HUES64 (cell line): ENCODE results near the gene POLR3C. TPM values are rescaled to one million over a fixed set of nuclear protein-coding genes. Genes with fewer than 3 reads are reported as not detected.
"Not testable (repeated sequence)": the region's sequence is repeated elsewhere in the genome, so short reads cannot be mapped to it uniquely, and the experiment has no call there.

Experiments
- H3K27ac ChIP-seq: 2 replicates; pipeline ENCODE4 v1.7.0; 2013; ENCODE audit warnings: low read depth, low read length, inconsistent platforms
- H3K27me3 ChIP-seq: 2 replicates; pipeline ENCODE4 v1.6.1; 2013; ENCODE audit warnings: mild to moderate bottlenecking, low read length; ENCODE audit not compliant: insufficient read depth
- H3K36me3 ChIP-seq: 2 replicates; pipeline ENCODE4 v1.6.1; 2013; ENCODE audit warnings: mild to moderate bottlenecking, low read length; ENCODE audit not compliant: insufficient read depth
- H3K4me1 ChIP-seq: 2 replicates; pipeline ENCODE4 v1.6.1; 2013; ENCODE audit warnings: mild to moderate bottlenecking, low read length, moderate library complexity; ENCODE audit not compliant: insufficient read depth
- H3K4me3 ChIP-seq: 2 replicates; pipeline ENCODE4 v1.5.1; 2013; ENCODE audit warnings: mild to moderate bottlenecking, low read length, moderate library complexity
- H3K9ac ChIP-seq: 2 replicates; pipeline ENCODE4 v1.6.1; 2013; ENCODE audit warnings: mild to moderate bottlenecking, low read depth, low read length
- H3K9me3 ChIP-seq: 2 replicates; pipeline ENCODE4 v1.6.1; 2013; ENCODE audit warnings: low read depth, low read length; ENCODE audit not compliant: insufficient read depth
- WGBS: fragments of 150-250, 120-280 bp; methylation state at CpG from one replicate; pipeline ENCODE4 v1.1.7; 2013; ENCODE audit warnings: missing lambda C conversion rate; 5-methylcytosine and 5-hydroxymethylcytosine counted together
- polyA plus RNA-seq, 2 experiments: library from polyadenylated mRNA; stranded (reverse); fragments of 50-300 nt; gene quantifications; one replicate each; pipeline ENCODE4 v1.2.3, GENCODE V29; 2013

POLR3C gene
- 29.5 TPM for polyA plus RNA-seq (2013, experiment 1 of 2)
- polyA plus RNA-seq (2013, experiment 2 of 2) = 30.6 TPM

GRCh38 chr1:145823565-145824498, at the start of gene POLR3C, which contains the start of gene RNF115:
Gene POLR3C (plus strand): TSS chr1:145824200. CDS start chr1:145825777, 1,577 bp downstream.
Gene RNF115 (minus strand): TSS chr1:145824095. CDS start chr1:145823873, 222 bp downstream.
- Histone ChIP-seq H3K4me3 (peak within 1 kb of the TSS; percentile 92), H3K9me3 (no peaks in the 10 kb centered on the region), H3K4me1 (no peaks in the 10 kb centered on the region), H3K27ac (peak within 1 kb of the TSS; percentile 78), H3K27me3 (no peaks in the 10 kb centered on the region), H3K9ac (peak within 1 kb of the TSS; percentile 94), H3K36me3 (peaks cover 30% of the 10 kb centered on the region)
- WGBS = under 1% methylated on average over 89 of the region's 89 CpGs

- WGBS = 91% methylated on average over 1 of the region's 1 CpG
- Histone ChIP-seq H3K9ac (no peak overlapping the region), H3K4me1 (no peaks in the 10 kb centered on the region), H3K9me3 (no peaks in the 10 kb centered on the region), H3K36me3 (peaks cover 3% of the 10 kb centered on the region), H3K27ac (no peak overlapping the region), H3K27me3 (no peaks in the 10 kb centered on the region), H3K4me3 (no peak overlapping the region)
These were observed 46.4 kb upstream of the POLR3C start for GRCh38 chr1:145777357-145778145.

- Histone ChIP-seq H3K4me1 (no peaks in the 10 kb centered on the region), H3K27me3 (no peaks in the 10 kb centered on the region), H3K4me3 (no peak overlapping the region), H3K9me3 (no peaks in the 10 kb centered on the region), H3K36me3 (peaks cover 3% of the 10 kb centered on the region), H3K27ac (no peak overlapping the region), H3K9ac (no peak overlapping the region)
- WGBS = no CpG with 5 or more reads among the region's 1 CpG
These were observed 45.9 kb upstream of the POLR3C start for GRCh38 chr1:145778146-145778540.

- WGBS = 92% methylated on average over 10 of the region's 10 CpGs
- no peaks in the 10 kb centered on the region for H3K9me3 ChIP-seq
- peaks cover 10% of the 10 kb centered on the region; the same call in 1 of the 2 replicates for H3K4me1 ChIP-seq
- H3K36me3 ChIP-seq = peaks cover 10% of the 10 kb centered on the region
- no peak overlapping the region for H3K9ac ChIP-seq
- no peak overlapping the region for H3K27ac ChIP-seq
- no peak overlapping the region for H3K4me3 ChIP-seq
- no peaks in the 10 kb centered on the region for H3K27me3 ChIP-seq
These were observed 41.5 kb upstream of the POLR3C start for GRCh38 chr1:145782272-145783099.

GRCh38 chr1:145784409-145784808, 39.6 kb upstream of the POLR3C start:
- Histone ChIP-seq H3K36me3 (peaks cover 15% of the 10 kb centered on the region), H3K4me3 (no peak overlapping the region)

GRCh38 chr1:145785547-145785946, 38.5 kb upstream of the POLR3C start:
- peaks cover 15% of the 10 kb centered on the region for H3K36me3 ChIP-seq
- no peaks in the 10 kb centered on the region for H3K9me3 ChIP-seq
- no peak overlapping the region for H3K9ac ChIP-seq
- no peak overlapping the region for H3K27ac ChIP-seq
- H3K4me3 ChIP-seq = no peak overlapping the region
- WGBS = 88% methylated on average over 1 of the region's 1 CpG
- H3K4me1 ChIP-seq = peaks cover 10% of the 10 kb centered on the region; the same call in 1 of the 2 replicates
- H3K27me3 ChIP-seq = no peaks in the 10 kb centered on the region

More at GRCh38 chr1:145784409-145784808, 39.6 kb upstream of the POLR3C start:
- Histone ChIP-seq H3K27ac (no peak overlapping the region), H3K9me3 (no peaks in the 10 kb centered on the region), H3K4me1 (peaks cover 10% of the 10 kb centered on the region; the same call in 1 of the 2 replicates), H3K27me3 (no peaks in the 10 kb centered on the region), H3K9ac (no peak overlapping the region)
- 97% methylated on average over 1 of the region's 3 CpGs for WGBS

GRCh38 chr1:145786271-145786670, 37.7 kb upstream of the POLR3C start:
- no CpG with 5 or more reads among the region's 1 CpG for WGBS
- Histone ChIP-seq H3K9ac (no peak overlapping the region), H3K4me3 (no peak overlapping the region), H3K4me1 (peaks cover 10% of the 10 kb centered on the region; the same call in 1 of the 2 replicates), H3K9me3 (no peaks in the 10 kb centered on the region), H3K27me3 (no peaks in the 10 kb centered on the region), H3K27ac (no peak overlapping the region), H3K36me3 (peaks cover 15% of the 10 kb centered on the region)

GRCh38 chr1:145788580-145788979, 35.4 kb upstream of the POLR3C start:
- Histone ChIP-seq H3K27me3 (no peaks in the 10 kb centered on the region), H3K27ac (no peak overlapping the region), H3K4me3 (no peak overlapping the region), H3K36me3 (peaks cover 12% of the 10 kb centered on the region), H3K4me1 (peaks cover 10% of the 10 kb centered on the region; the same call in 1 of the 2 replicates), H3K9me3 (no peaks in the 10 kb centered on the region), H3K9ac (no peak overlapping the region)
- 99% methylated on average over 2 of the region's 3 CpGs for WGBS

- not testable (repeated sequence) for H3K9ac ChIP-seq, H3K4me1 ChIP-seq, H3K36me3 ChIP-seq, H3K4me3 ChIP-seq, H3K27me3 ChIP-seq, H3K27ac ChIP-seq
- H3K9me3 ChIP-seq = peaks cover 12% of the 10 kb centered on the region
- WGBS = 88% methylated on average over 2 of the region's 2 CpGs
These were observed 32.1 kb upstream of the POLR3C start for GRCh38 chr1:145791860-145792259.

GRCh38 chr1:145792484-145792883, 31.5 kb upstream of the POLR3C start:
- Histone ChIP-seq H3K27ac (no peak overlapping the region), H3K9me3 (peaks cover 19% of the 10 kb centered on the region), H3K4me3 (no peak overlapping the region), H3K27me3 (no peaks in the 10 kb centered on the region), H3K9ac (no peak overlapping the region), H3K4me1 (no peaks in the 10 kb centered on the region), H3K36me3 (peaks cover 10% of the 10 kb centered on the region)
- 100% methylated on average over 1 of the region's 1 CpG for WGBS
